ENCODE measurements around the gene UQCR11.

The UQCR11 gene

GRCh38 chr19:1606138-1606651 lies 933 bp upstream of the UQCR11 start:
- TF ChIP-seq, protein P1, sequence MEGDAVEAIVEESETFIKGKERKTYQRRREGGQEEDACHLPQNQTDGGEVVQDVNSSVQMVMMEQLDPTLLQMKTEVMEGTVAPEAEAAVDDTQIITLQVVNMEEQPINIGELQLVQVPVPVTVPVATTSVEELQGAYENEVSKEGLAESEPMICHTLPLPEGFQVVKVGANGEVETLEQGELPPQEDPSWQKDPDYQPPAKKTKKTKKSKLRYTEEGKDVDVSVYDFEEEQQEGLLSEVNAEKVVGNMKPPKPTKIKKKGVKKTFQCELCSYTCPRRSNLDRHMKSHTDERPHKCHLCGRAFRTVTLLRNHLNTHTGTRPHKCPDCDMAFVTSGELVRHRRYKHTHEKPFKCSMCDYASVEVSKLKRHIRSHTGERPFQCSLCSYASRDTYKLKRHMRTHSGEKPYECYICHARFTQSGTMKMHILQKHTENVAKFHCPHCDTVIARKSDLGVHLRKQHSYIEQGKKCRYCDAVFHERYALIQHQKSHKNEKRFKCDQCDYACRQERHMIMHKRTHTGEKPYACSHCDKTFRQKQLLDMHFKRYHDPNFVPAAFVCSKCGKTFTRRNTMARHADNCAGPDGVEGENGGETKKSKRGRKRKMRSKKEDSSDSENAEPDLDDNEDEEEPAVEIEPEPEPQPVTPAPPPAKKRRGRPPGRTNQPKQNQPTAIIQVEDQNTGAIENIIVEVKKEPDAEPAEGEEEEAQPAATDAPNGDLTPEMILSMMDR (IDR thresholded peaks at IDR 0.05; ENCODE audit: low read depth, low read length, missing control alignments), result no peak
- DNase-seq (ENCODE audit: low read depth), result no peak
- in situ Hi-C loops (cut with HindIII; ENCODE audit: low sequenced_read_pairs), result no loop called here
- peak overlapping the region; percentile 61 for H3K4me3 ChIP-seq (ENCODE audit: low read depth, low read length)

DNA sequence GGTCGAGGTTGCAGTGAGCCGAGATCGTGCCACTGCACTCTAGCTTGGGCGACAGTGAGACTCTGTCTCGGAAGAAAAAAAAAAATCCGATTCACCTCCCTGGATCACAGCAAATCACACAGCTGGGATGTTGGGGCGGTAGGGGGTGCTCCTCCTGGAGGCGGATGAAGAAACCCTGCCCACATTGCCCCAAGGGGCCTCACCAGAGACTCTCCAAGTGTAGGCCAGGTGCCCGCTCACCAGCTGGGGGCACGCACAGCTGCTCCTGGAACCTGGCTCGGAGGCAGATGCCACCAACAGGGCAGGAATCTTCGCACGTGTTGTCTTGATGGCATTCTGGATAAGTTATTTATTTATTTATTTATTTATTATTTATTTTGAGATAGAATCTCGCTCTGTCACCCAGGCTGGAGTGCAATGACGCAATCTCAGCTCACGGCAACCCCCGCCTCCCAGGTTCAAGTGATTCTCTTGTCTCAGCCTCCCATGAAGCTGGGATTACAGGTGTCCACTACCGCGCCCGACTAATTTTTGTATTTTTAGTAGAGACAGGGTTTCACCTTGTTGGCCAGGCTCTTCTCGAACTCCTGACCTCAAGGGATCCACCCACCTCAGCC lies 3.1 kb downstream of the UQCR11 start:
- DNase-seq (ENCODE audit: low read depth), result no peak
- in situ Hi-C loops (cut with HindIII; ENCODE audit: low sequenced_read_pairs), result no loop called here
- H3K4me3 ChIP-seq (ENCODE audit: low read depth, low read length), result no peak overlapping the region
- TF ChIP-seq, protein P1 (IDR thresholded peaks at IDR 0.05; ENCODE audit: low read depth, low read length, missing control alignments), result no peak

DNA sequence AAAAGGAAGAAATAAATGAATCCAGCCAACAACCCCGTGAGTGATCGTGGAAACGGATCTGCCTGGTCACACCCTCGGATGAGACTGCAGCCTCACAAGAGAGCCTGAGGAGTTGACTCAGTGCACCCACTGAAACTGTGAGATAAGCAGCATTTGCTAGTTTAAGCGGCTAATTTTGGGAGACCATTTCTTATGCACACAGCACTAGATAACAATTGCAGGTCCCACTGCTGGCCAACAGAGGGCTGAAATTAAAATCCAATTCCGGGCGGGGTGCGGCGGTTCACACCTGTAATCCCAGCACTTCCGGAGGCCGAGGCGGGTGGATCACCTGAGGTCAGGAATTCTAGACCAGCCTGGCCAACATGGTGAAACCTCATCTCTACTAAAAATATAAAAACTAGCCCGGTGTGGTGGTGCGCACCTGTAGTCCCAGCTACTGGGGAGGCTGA lies 3.6 kb downstream of the UQCR11 start:
- H3K4me3 ChIP-seq (ENCODE audit: low read depth, low read length), result no peak overlapping the region
- TF ChIP-seq, protein P1 (IDR thresholded peaks at IDR 0.05; ENCODE audit: low read depth, low read length, missing control alignments), result peak; percentile 20
- no peak for DNase-seq (ENCODE audit: low read depth)
- in situ Hi-C loops (cut with HindIII; ENCODE audit: low sequenced_read_pairs), result no loop called here

- H3K4me3 ChIP-seq (ENCODE audit: low read depth, low read length), result no peak overlapping the region
- in situ Hi-C loops (cut with HindIII; ENCODE audit: low sequenced_read_pairs), result no loop called here
- TF ChIP-seq, protein P1 (IDR thresholded peaks at IDR 0.05; ENCODE audit: low read depth, low read length, missing control alignments), result no peak
- DNase-seq (ENCODE audit: low read depth), result no peak
Observed at GRCh38 chr19:1599460-1599846, 5.8 kb downstream of the UQCR11 start.

DNA sequence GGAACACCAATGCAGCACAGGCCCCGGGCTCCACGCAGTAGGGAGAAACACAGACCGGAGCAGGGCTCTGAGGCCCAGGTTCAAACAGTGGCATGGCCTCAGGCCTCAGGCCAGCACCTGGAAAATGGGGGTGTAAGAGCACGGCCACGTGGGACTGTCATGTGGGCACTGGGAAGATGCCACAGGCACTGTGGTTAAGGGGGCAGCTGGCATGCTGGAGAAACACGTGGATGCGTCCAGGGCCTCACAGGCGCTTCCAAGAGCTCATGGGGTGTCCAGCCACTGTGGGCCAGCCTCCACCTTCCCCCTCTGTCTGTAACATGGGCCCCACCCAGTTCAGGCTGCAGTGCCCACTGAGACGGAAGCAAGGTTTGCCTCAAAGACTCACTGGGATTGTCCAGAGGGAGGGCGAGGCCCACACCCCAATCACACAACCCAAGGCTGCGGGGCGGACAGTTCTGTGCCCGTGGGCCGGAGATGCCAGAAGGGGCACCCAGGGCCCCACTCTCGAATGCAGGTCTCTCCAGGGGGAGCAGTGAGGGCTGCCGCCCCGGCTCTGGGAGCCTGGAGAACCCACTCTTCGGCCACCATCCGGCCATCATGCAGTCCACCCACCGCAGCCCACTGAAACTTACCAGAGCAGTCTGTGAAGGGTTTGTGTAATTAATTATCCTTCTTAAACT lies 6.3 kb downstream of the UQCR11 start:
- in situ Hi-C loops (cut with HindIII; ENCODE audit: low sequenced_read_pairs), result no loop called here
- TF ChIP-seq, protein P1 (IDR thresholded peaks at IDR 0.05; ENCODE audit: low read depth, low read length, missing control alignments), result no peak
- no peak for DNase-seq (ENCODE audit: low read depth)
- H3K4me3 ChIP-seq (ENCODE audit: low read depth, low read length), result no peak overlapping the region

- in situ Hi-C loops (cut with HindIII; ENCODE audit: low sequenced_read_pairs), result no loop called here
- peak overlapping the region; percentile 62 for H3K4me3 ChIP-seq (ENCODE audit: low read depth, low read length)
- TF ChIP-seq, protein P1 (IDR thresholded peaks at IDR 0.05; ENCODE audit: low read depth, low read length, missing control alignments), result no peak
- no peak for DNase-seq (ENCODE audit: low read depth)
Observed at GRCh38 chr19:1593501-1593772, 11.8 kb downstream of the UQCR11 start.
